Activated CD8-positive, alpha-beta memory T cell treated with anti-CD3 and anti-CD28 coated beads, Interleukin-2, amount 50 U/mL, for 24 hours (primary cell): Measurements from ENCODE around the gene DIS3.
A peak's percentile ranks its signal among the peaks of the same experiment; 100 is the strongest.
"Not testable (repeated sequence)": the region's sequence is repeated elsewhere in the genome, so short reads cannot be mapped to it uniquely, and the experiment has no call there.

Experiments
- DNase-seq: peaks from one replicate; pipeline ENCODE4 v3.0.0-alpha.2; 2020; ENCODE audit errors: extremely low read depth

The DIS3 gene

DNA sequence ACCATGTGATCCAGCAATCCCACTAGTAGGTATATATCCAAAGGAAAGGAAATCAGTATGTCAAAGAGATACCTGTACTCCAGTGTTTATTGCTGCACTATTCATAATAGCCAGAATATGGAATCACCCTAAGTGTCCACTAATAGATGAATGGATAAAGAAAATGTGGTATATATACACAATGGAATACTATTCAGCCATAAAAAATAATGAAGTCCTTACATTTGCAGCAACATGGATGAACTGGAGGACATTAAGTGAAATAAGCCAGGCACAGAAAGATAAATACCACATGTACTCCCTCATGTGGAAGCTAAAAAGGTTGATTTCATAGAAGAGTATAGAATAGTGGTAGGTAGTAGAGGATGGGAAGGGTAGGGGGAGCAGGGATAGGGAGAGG is 30.5 kb downstream of the DIS3 start:
- no peak for DNase-seq

DNA sequence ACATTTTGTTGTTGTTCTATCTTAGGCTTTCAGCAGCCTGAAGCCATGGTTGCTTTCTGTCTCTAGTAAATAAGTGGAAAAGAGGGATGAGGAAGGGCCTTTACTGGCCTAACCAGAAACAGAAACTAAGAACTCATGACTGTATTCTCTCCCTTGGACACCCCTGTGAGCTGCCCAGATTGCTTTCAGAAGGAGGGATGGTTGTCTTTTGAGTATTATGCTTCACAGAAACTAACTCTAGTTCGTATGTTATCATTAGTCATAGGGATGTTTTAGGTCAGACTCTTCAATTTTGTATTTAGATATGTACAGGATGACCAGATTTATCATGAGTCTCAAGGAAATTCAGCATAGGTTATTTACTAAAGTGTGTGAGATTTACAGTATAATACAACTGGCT is 36.4 kb downstream of the DIS3 start:
- DNase-seq = no peak

DNA sequence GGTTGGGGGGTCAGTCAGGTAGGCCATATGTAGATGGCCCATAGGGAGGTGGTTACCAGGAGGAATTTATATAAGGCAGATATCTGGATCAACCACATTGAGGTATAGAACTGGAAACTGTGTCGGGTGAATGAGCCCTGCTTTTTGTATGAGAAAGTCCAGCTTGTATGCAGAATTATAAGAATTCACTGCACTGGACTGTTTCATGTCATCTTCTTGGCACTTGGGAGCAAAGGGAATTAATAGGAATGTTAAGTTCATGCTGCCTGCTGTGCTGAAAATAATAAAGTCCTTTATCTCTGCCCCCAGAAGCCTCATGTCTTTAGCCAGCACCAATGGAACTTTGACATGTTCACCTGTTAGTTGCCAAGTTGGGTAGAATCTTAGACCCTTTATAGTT is 41.7 kb downstream of the DIS3 start:
- DNase-seq = no peak

DNA sequence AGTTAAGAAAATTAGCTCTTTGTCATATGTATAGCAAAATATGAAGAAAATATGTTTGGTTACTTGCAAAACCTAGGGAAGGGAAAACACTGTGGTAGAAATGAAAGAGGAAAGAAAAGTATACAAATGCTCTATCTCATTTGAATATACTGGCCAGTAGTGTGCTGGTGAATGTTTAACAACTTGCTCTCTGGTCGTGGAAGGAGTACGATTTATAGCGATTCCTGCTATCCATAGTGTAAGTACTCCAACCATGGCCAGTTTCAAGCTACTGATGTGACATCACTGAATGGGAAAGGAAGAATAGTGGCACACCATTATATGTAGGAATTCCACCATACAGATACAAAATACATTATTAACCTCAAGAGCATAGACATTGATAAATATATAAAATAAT is 44.7 kb downstream of the DIS3 start:
- DNase-seq = no peak

DNA sequence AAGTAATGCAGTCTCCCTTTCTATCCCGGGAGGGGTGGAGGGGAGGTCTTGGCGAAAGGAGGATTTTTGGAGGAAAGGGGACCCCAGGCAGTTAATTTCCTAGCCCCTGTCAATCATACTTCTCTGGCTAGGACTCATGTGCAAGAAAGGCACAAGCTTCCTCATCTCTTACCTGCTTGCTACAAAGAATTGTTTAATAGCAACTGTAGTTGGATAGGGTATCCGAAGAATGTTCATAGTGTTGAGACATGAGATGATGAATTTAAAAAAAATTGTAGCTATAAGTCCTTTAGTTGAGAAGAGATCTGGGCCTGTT is 53.5 kb downstream of the DIS3 start:
- DNase-seq = no peak

DNA sequence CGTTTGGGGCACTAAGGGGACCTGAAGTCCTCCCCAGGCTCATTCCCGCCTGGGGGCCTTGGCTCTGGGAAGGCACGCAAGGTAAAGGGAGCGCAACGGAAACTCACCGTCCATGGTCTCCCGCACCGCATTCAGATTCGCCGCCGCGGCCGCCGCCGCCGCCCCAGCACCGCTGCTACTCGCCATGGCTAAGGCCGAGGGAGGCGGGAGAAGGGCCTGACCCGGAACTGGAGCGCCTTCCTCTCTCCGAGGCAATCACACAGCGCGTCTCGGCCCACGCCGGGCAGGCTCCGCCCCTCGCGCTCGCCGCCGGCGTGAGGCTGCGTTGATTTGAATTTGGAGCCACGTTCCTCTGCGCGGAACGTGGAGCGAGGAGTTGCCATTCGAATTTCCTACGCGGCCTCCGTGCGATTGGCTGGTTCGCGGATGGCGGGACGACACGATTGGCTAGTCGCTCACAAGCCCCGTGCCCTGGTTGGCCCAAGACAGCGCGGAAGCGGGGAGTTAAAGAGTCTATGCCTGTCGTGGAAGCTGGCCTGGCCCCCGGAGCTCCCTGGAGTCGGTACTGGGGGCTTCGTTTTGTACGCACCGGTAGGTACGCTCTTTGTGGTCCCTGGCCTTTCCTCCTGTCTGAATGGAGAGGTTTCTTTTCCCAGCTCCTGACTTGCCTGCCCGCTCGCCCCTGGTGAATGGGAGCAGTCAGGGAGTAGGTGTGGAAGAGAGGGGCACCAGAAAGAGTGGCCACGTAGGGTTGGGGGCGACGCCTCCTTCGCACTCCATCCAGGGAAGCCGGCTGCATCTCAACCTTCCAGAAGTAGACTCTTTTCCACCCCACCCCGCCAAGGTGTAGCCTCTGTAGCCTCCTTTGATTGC is 54.0 kb downstream of the DIS3 start, which contains the start of the genes BORA and MZT1:
BORA (plus strand) TSS at position 507 of the 873 bp plus-strand sequence. CDS start 1,018 bp downstream, outside the sequence.
MZT1 (minus strand) TSS at position 213 of the 873 bp plus-strand sequence; CDS start at position 186, 27 bp downstream.
- DNase-seq = peak; percentile 83

DNA sequence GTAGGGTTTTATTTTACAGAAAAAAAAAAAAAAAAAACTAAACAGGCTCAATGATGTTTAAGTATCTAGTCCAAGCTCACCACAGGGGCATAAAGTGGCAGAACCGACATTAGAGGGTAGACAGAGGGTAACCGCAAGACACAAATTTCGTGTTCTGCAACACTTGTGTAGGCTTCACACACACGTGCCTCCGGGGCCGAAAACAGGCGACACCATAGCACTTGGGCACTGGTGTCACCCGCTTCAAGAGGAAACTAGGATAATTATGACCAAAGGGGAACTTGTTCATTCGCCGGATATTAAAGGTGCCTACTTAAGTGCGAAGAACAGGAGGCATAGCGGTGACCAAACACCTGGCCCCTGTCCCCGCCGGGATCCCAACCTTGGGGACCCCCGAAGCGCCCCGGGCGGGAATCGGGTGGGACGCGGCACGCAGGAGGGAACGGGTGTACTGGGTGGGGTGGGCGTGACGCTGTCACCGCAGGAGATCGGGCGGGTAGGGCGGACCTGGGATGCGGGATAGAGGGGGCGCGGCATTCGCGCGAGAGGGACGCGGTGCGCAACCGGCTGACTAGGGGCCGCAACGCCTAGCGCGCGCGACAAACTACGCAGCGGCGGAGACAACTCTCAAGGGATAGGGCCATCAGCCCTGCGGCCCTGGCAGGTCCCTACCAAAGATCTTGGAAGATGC is 54.8 kb downstream of the DIS3 start:
- DNase-seq = no peak

DNA sequence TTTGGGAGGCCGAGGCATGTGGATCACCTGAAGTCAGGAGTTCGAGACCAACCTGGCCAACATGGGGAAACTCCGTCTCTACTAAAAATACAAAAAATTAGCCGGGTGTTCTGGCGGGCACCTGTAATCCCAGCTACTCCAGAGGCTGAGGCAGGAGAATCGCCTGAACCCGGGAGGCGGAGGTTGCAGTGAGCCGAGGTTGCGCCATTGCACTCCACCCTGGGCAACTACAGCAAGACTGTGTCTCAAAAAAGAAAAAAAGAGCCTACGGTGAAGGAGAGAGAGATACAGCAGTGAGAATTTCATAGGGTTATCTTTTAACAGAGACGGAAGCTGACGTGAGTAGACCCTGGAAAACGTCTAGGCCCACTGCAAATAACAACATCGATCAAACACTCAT is 55.5 kb downstream of the DIS3 start:
- DNase-seq = not testable (repeated sequence)

DNA sequence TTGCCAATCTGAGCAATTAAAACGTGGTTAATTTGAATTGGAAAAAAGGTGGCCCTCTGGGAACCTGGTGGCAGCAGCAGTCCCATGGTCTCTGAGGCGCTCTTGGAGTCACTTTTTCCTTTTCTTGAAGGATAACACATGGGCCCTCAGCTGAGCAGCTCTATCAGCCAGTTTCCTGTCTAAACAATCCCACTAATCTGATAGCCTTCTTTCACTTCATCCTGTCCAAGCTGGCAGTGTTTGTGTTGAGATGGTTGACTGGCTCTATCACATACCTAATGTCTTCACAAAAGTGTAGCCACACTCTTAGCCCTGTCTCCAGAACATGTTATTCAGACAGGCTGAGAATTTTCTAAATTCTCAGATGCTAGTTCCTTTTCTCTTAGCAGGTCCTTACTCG is 64.9 kb downstream of the DIS3 start:
- DNase-seq = no peak
